Measurements from ENCODE around the gene FYCO1. TPM values are rescaled to one million over a fixed set of nuclear protein-coding genes. Genes with fewer than 3 reads are reported as not detected.

Gene FYCO1
- total and polyA plus RNA-seq, 2 donors (not counting 1 experiment from before 2014, with no cell fraction given) = 19.2 to 82.2 TPM

- Histone ChIP-seq H4K20me1 (ENCODE audit: control insufficient read depth, extremely low read depth, insufficient read depth, low read length) (no peaks in the 10 kb centered on the region), H3K27ac (ENCODE audit: insufficient read depth, low read length) (no peak overlapping the region), H2AFZ (ENCODE audit: low read length) (no peak overlapping the region), H3K9me3 (ENCODE audit: control insufficient read depth, insufficient read depth, low read depth, low read length) (no peaks in the 10 kb centered on the region), H3K4me1 (ENCODE audit: control insufficient read depth, extremely low read depth, insufficient read depth, low read length) (peaks cover 3% of the 10 kb centered on the region), H3K4me3 (replicated peaks in 1 of 4; ENCODE audit: control extremely low read depth in 1 of 4, insufficient read depth in 1 of 4, low read depth in 3 of 4, low read length in 4 of 4) (no peak overlapping the region), H3K27me3 (ENCODE audit: control insufficient read depth, insufficient read depth, low read length) (no peaks in the 10 kb centered on the region), H3K36me3 (ENCODE audit: control insufficient read depth, insufficient read depth, low read length) (peaks cover 31% of the 10 kb centered on the region), H3K4me2 (ENCODE audit: extremely low read depth, insufficient read depth, low read length) (no peak overlapping the region), H3K79me2 (ENCODE audit: control insufficient read depth, insufficient read depth, low read length) (no peaks in the 10 kb centered on the region), H3K9ac (ENCODE audit: insufficient read depth, low read length) (no peak overlapping the region)
- no peak for DNase-seq (ENCODE audit: low read depth in 2 of 2)
- TF ChIP-seq CTCF (conservative IDR thresholded peaks at IDR 0.05 in 1 of 2, IDR thresholded peaks at IDR 0.05 in 1 of 2; ENCODE audit: low read depth in 1 of 2, low read length in 2 of 2) = no peak
- TF ChIP-seq EZH2 (IDR thresholded peaks at IDR 0.05; ENCODE audit: low read length, missing control alignments) = no peak
These were observed 31.5 kb downstream of the FYCO1 start for GRCh38 chr3:45964139-45964538.

GRCh38 chr3:45962033-45962432 is 33.6 kb downstream of the FYCO1 start:
- H3K79me2 ChIP-seq (ENCODE audit: control insufficient read depth, insufficient read depth, low read length) = no peaks in the 10 kb centered on the region
- H4K20me1 ChIP-seq (ENCODE audit: control insufficient read depth, extremely low read depth, insufficient read depth, low read length) = no peaks in the 10 kb centered on the region
- TF ChIP-seq EZH2 (IDR thresholded peaks at IDR 0.05; ENCODE audit: low read length, missing control alignments) = no peak
- no peak for TF ChIP-seq CTCF (conservative IDR thresholded peaks at IDR 0.05 in 1 of 2, IDR thresholded peaks at IDR 0.05 in 1 of 2; ENCODE audit: low read depth in 1 of 2, low read length in 2 of 2)
- no peak for DNase-seq (ENCODE audit: low read depth in 2 of 2)
- H3K4me3 ChIP-seq (replicated peaks in 1 of 4; ENCODE audit: control extremely low read depth in 1 of 4, insufficient read depth in 1 of 4, low read depth in 3 of 4, low read length in 4 of 4) = no peak overlapping the region
- H3K27me3 ChIP-seq (ENCODE audit: control insufficient read depth, insufficient read depth, low read length) = no peaks in the 10 kb centered on the region
- no peak overlapping the region for H2AFZ ChIP-seq (ENCODE audit: low read length)
- H3K27ac ChIP-seq (ENCODE audit: insufficient read depth, low read length) = no peak overlapping the region
- no peak overlapping the region for H3K9ac ChIP-seq (ENCODE audit: insufficient read depth, low read length)
- H3K4me2 ChIP-seq (ENCODE audit: extremely low read depth, insufficient read depth, low read length) = no peak overlapping the region
- no peaks in the 10 kb centered on the region for H3K9me3 ChIP-seq (ENCODE audit: control insufficient read depth, insufficient read depth, low read depth, low read length)
- H3K36me3 ChIP-seq (ENCODE audit: control insufficient read depth, insufficient read depth, low read length) = peaks cover 22% of the 10 kb centered on the region
- H3K4me1 ChIP-seq (ENCODE audit: control insufficient read depth, extremely low read depth, insufficient read depth, low read length) = no peaks in the 10 kb centered on the region

- no peaks in the 10 kb centered on the region for H3K4me1 ChIP-seq (ENCODE audit: control insufficient read depth, extremely low read depth, insufficient read depth, low read length)
- H3K9ac ChIP-seq (ENCODE audit: insufficient read depth, low read length) = no peak overlapping the region
- TF ChIP-seq EZH2 (IDR thresholded peaks at IDR 0.05; ENCODE audit: low read length, missing control alignments) (no peak), CTCF (conservative IDR thresholded peaks at IDR 0.05 in 1 of 2, IDR thresholded peaks at IDR 0.05 in 1 of 2; ENCODE audit: low read depth in 1 of 2, low read length in 2 of 2) (no peak)
- H3K79me2 ChIP-seq (ENCODE audit: control insufficient read depth, insufficient read depth, low read length) = no peaks in the 10 kb centered on the region
- H3K9me3 ChIP-seq (ENCODE audit: control insufficient read depth, insufficient read depth, low read depth, low read length) = no peaks in the 10 kb centered on the region
- H3K27ac ChIP-seq (ENCODE audit: insufficient read depth, low read length) = no peak overlapping the region
- DNase-seq (ENCODE audit: low read depth in 2 of 2) = peak in 1 of 2 donors; percentile 37
- peaks cover 13% of the 10 kb centered on the region for H3K36me3 ChIP-seq (ENCODE audit: control insufficient read depth, insufficient read depth, low read length)
- no peaks in the 10 kb centered on the region for H3K27me3 ChIP-seq (ENCODE audit: control insufficient read depth, insufficient read depth, low read length)
- H2AFZ ChIP-seq (ENCODE audit: low read length) = no peak overlapping the region
- H3K4me2 ChIP-seq (ENCODE audit: extremely low read depth, insufficient read depth, low read length) = no peak overlapping the region
- H3K4me3 ChIP-seq (replicated peaks in 1 of 4; ENCODE audit: control extremely low read depth in 1 of 4, insufficient read depth in 1 of 4, low read depth in 3 of 4, low read length in 4 of 4) = no peak overlapping the region
- H4K20me1 ChIP-seq (ENCODE audit: control insufficient read depth, extremely low read depth, insufficient read depth, low read length) = no peaks in the 10 kb centered on the region
These were observed 35.3 kb downstream of the FYCO1 start for GRCh38 chr3:45960289-45960688.

All from fibroblast of lung (primary cell).